MCF 10A (cell line): ENCODE data around the gene SLC38A1. TPM values are rescaled to one million over a fixed set of nuclear protein-coding genes. Genes with fewer than 3 reads are reported as not detected.

Source experiments
- BruUV-seq: library from RNA; stranded (reverse); fragments of 400-500 nt; replicated peaks from 2 replicates; lab custom pipeline; 2021; lab: Mats Ljungman, UMichigan
- CTCF ChIA-PET: fragments of 300-600 bp; sonication (Branson Sonifier 250); formaldehyde crosslinking; extraction: SDS; loops from one replicate; lab custom pipeline; 2021; ENCODE audit warnings: antibody characterized with exemption, inconsistent platforms; lab: Yijun Ruan, JAX
- POLR2A ChIA-PET: fragments of 300-600, 350-650 bp; sonication (Branson Sonifier 250); formaldehyde crosslinking; extraction: SDS; loops from one replicate; lab custom pipeline; 2020; ENCODE audit warnings: antibody characterized with exemption, inconsistent platforms; lab: Yijun Ruan, JAX
- DNase-seq: peaks from one replicate; pipeline ENCODE4 v3.0.0-alpha.2; 2018; ENCODE audit not compliant: unreplicated experiment
- H3K27ac Mint-ChIP-seq: one replicate; pipeline ENCODE4 v1.8.0; 2022; ENCODE audit warnings: mild to moderate bottlenecking, low read depth, mixed read lengths; ENCODE audit not compliant: unreplicated experiment
- H3K27me3 Mint-ChIP-seq: one replicate; pipeline ENCODE4 v1.8.0; 2022; ENCODE audit warnings: mixed read lengths; ENCODE audit not compliant: insufficient read depth, unreplicated experiment
- H3K36me3 Mint-ChIP-seq: one replicate; pipeline ENCODE4 v1.8.0; 2022; ENCODE audit warnings: mild to moderate bottlenecking, moderate library complexity, mixed read lengths; ENCODE audit not compliant: insufficient read depth, unreplicated experiment
- H3K4me1 Mint-ChIP-seq: one replicate; pipeline ENCODE4 v1.8.0; 2022; ENCODE audit warnings: mixed read lengths; ENCODE audit not compliant: insufficient read depth, unreplicated experiment
- H3K4me3 Mint-ChIP-seq: one replicate; pipeline ENCODE4 v1.8.0; 2022; ENCODE audit warnings: mild to moderate bottlenecking, moderate library complexity, mixed read lengths; ENCODE audit not compliant: unreplicated experiment
- H3K9me3 Mint-ChIP-seq: one replicate; pipeline ENCODE4 v1.8.0; 2022; ENCODE audit warnings: mixed read lengths; ENCODE audit not compliant: unreplicated experiment
- CTCF ChIP-seq: fragments of 200-600 bp; IDR thresholded peaks from one replicate; pipeline ENCODE4 v1.8.0; 2022; ENCODE audit warnings: antibody characterized with exemption, mild to moderate bottlenecking; ENCODE audit not compliant: unreplicated experiment
- intact Hi-C: fragments of 100-400 bp; cut with micrococcal nuclease; formaldehyde crosslinking; loops from 2 replicates; pipeline ENCODE4 v1.14.1; 2022
- total RNA-seq: library from RNA; stranded (reverse); gene quantifications from 2 replicates; pipeline ENCODE4 v1.2.3, GENCODE V29; 2022

The SLC38A1 gene
- total RNA-seq, 1 experiment from 2014 or later: 327 TPM

GRCh38 chr12:46246021-46246700, 22.7 kb downstream of the SLC38A1 start:
- TF ChIP-seq CTCF: no peak
- Mint-ChIP-seq H3K4me1 (peaks cover 30% of the 10 kb centered on the region), H3K4me3 (no peak overlapping the region), H3K9me3 (peaks cover 24% of the 10 kb centered on the region), H3K27ac (no peak overlapping the region), H3K36me3 (peaks cover 42% of the 10 kb centered on the region), H3K27me3 (no peaks in the 10 kb centered on the region)
- BruUV-seq: no TSS peak
- DNase-seq: no peak
- intact Hi-C loops: no loop called here
- ChIA-PET POLR2A (interaction anchor here (1.8 to 2.0 kb wide), 3 partner anchors 10 to 20 kb away, joined by 4 to 5 read pairs (median 5); no protein-coding TSS in a partner anchor), CTCF (interaction anchor here (0.6 kb wide), 3 partner anchors 198 to 823 kb away, joined by 3 to 4 read pairs (median 3); no protein-coding TSS in a partner anchor)

- intact Hi-C loops: no loop called here
- BruUV-seq: no TSS peak
- H3K36me3 Mint-ChIP-seq: peaks cover 45% of the 10 kb centered on the region
- TF ChIP-seq CTCF: no peak
- POLR2A ChIA-PET: interaction anchor here (0.6 to 1.8 kb wide), 5 partner anchors 8 to 253 kb away, joined by 3 to 8 read pairs (median 5); no protein-coding TSS in a partner anchor
- H3K9me3 Mint-ChIP-seq: peaks cover 24% of the 10 kb centered on the region
- H3K27me3 Mint-ChIP-seq: no peaks in the 10 kb centered on the region
- H3K4me3 Mint-ChIP-seq: no peak overlapping the region
- H3K27ac Mint-ChIP-seq: no peak overlapping the region
- CTCF ChIA-PET: interaction anchor here (0.8 kb wide), 1 partner anchor 75 kb away, joined by 3 read pairs; no protein-coding TSS in a partner anchor
- DNase-seq: no peak
- H3K4me1 Mint-ChIP-seq: peaks cover 30% of the 10 kb centered on the region
Measured at GRCh38 chr12:46244997-46245396, 23.8 kb downstream of the SLC38A1 start.

GRCh38 chr12:46244273-46244915, 24.4 kb downstream of the SLC38A1 start:
- H3K4me1 Mint-ChIP-seq: peaks cover 29% of the 10 kb centered on the region
- intact Hi-C loops: no loop called here
- no peaks in the 10 kb centered on the region for H3K27me3 Mint-ChIP-seq
- no peak for DNase-seq
- no peak overlapping the region for H3K4me3 Mint-ChIP-seq
- H3K9me3 Mint-ChIP-seq: peaks cover 22% of the 10 kb centered on the region
- POLR2A ChIA-PET: interaction anchor here (1.3 to 1.8 kb wide), 2 partner anchors 15 to 22 kb away, joined by 3 to 5 read pairs; no protein-coding TSS in a partner anchor
- TF ChIP-seq CTCF: no peak
- peaks cover 47% of the 10 kb centered on the region for H3K36me3 Mint-ChIP-seq
- peak overlapping the region; percentile 29 for H3K27ac Mint-ChIP-seq
- BruUV-seq: no TSS peak
- CTCF ChIA-PET: interaction anchor here (0.8 kb wide), 1 partner anchor 75 kb away, joined by 3 read pairs; no protein-coding TSS in a partner anchor

- CTCF ChIA-PET: interaction anchor here (0.7 to 1.2 kb wide), 2 partner anchors 21 to 138 kb away, joined by 3 to 4 read pairs; no protein-coding TSS in a partner anchor
- Mint-ChIP-seq H3K4me3 (no peak overlapping the region), H3K9me3 (peaks cover 7% of the 10 kb centered on the region), H3K27ac (no peak overlapping the region), H3K36me3 (peaks cover 56% of the 10 kb centered on the region), H3K27me3 (no peaks in the 10 kb centered on the region), H3K4me1 (peaks cover 14% of the 10 kb centered on the region)
- intact Hi-C loops: no loop called here
- POLR2A ChIA-PET: interaction anchor here (0.5 to 2.2 kb wide), 8 partner anchors 9 to 438 kb away, joined by 3 to 7 read pairs (median 4); no protein-coding TSS in a partner anchor
- BruUV-seq: TSS peak; percentile 1
- no peak for DNase-seq
- no peak for TF ChIP-seq CTCF
Measured at GRCh38 chr12:46242569-46242968, 26.3 kb downstream of the SLC38A1 start.
